Upper lobe of left lung (tissue), 6 donors: ENCODE results near the gene ZNF777. TPM values are rescaled to one million over a fixed set of nuclear protein-coding genes. Genes with fewer than 3 reads are reported as not detected.
"Not testable (repeated sequence)": the region's sequence is repeated elsewhere in the genome, so short reads cannot be mapped to it uniquely, and the experiment has no call there.

Experiments
- ATAC-seq, 2 donors: fragments of 200-7000 bp; cut with Tn5 transposase; one replicate each; pipeline ENCODE4 v1.9.1; 2022; ENCODE audit warnings: mild to moderate bottlenecking in 2 of 2, moderate library complexity in 2 of 2; ENCODE audit not compliant: low FRiP score in 2 of 2
- DNase-seq, 2 donors: peaks; one replicate each; pipeline ENCODE4 v3.0.0-alpha.2; 2019 to 2020
- H3K27ac ChIP-seq, 4 donors: fragments of 200-600 bp; sonication (generic); one replicate each; pipeline ENCODE4 v1.5.1; 2016 to 2019
- H3K27me3 ChIP-seq, 4 donors: fragments of 200-600 bp; sonication (generic); one replicate each; pipeline ENCODE4 v1.5.1; 2017 to 2019
- H3K36me3 ChIP-seq, 4 donors: fragments of 200-600 bp; sonication (generic); one replicate each; pipeline ENCODE4 v1.5.1; 2016 to 2019
- H3K4me1 ChIP-seq, 4 donors: fragments of 200-600 bp; sonication (generic); one replicate each; pipeline ENCODE4 v1.5.1; 2018 to 2019
- H3K4me3 ChIP-seq, 4 donors: fragments of 200-600 bp; sonication (generic); one replicate each; pipeline ENCODE4 v1.5.1; 2017 to 2019; ENCODE audit warnings: mild to moderate bottlenecking in 2 of 4, moderate library complexity in 1 of 4
- H3K9me3 ChIP-seq, 4 donors: fragments of 200-600 bp; sonication (generic); one replicate each; pipeline ENCODE4 v1.5.1; 2018 to 2019
- EP300 ChIP-seq, 4 donors: sonication (generic); formaldehyde crosslinking; IDR thresholded peaks; one replicate each; pipeline ENCODE4 v1.5.1; 2017; ENCODE audit warnings: antibody characterized with exemption in 4 of 4, control low read depth in 2 of 4
- POLR2A ChIP-seq, 4 donors: fragments of 450-650 bp; IDR thresholded peaks; one replicate each; pipeline ENCODE4 v1.5.1; 2016 to 2017; ENCODE audit warnings: antibody characterized with exemption in 4 of 4, mild to moderate bottlenecking in 2 of 4
- POLR2AphosphoS5 ChIP-seq, 2 donors: sonication (generic); formaldehyde crosslinking; IDR thresholded peaks; one replicate each; pipeline ENCODE4 v1.5.1; 2017; ENCODE audit warnings: antibody characterized with exemption in 2 of 2
- WGBS, 2 donors: methylation state at CpG; one replicate each; pipeline ENCODE4 v1.1.5; 2017 to 2018; 5-methylcytosine and 5-hydroxymethylcytosine counted together
- total RNA-seq, 6 donors: library from RNA; depleted of rRNA in 4 of 6; stranded (reverse); fragments of >200 nt in 4 of 6; gene quantifications; one replicate each; pipeline versions ENCODE4 v1.1.0 to v1.2.1, GENCODE V29; 2016 to 2021
- TF ChIP-seq, protein P1 (sequence below), 6 experiments: fragments of 450-650 bp in 4 of 6; fragments of 200-600 bp in 2 of 6; sonication (generic) in 2 of 6; IDR thresholded peaks; one replicate each; pipeline ENCODE4 v1.5.1; 2016 to 2019; ENCODE audit warnings: antibody characterized with exemption in 6 of 6
- donor health status: DM: no; HTN: no; CAD: no; lungs with moderate emphysema.
- donor health status: DM: no; HTN: yes; CAD: no; lungs with severe emphysema.

Gene ZNF777
- total RNA-seq, 6 donors from 2014 or later, result 9.3 to 16.0 (median 10.8) TPM

GRCh38 chr7:149420006-149420405 lies 40.9 kb downstream of the ZNF777 start:
- Histone ChIP-seq H3K9me3 (no peaks in the 10 kb centered on the region), H3K27ac (no peak overlapping the region), H3K36me3 (no peaks in the 10 kb centered on the region), H3K27me3 (no peaks in the 10 kb centered on the region), H3K4me3 (no peak overlapping the region), H3K4me1 (peaks cover 7 to 17% (median 12%) of the 10 kb centered on the region in 4 donors)
- ATAC-seq, result no peak
- TF ChIP-seq, protein P1, sequence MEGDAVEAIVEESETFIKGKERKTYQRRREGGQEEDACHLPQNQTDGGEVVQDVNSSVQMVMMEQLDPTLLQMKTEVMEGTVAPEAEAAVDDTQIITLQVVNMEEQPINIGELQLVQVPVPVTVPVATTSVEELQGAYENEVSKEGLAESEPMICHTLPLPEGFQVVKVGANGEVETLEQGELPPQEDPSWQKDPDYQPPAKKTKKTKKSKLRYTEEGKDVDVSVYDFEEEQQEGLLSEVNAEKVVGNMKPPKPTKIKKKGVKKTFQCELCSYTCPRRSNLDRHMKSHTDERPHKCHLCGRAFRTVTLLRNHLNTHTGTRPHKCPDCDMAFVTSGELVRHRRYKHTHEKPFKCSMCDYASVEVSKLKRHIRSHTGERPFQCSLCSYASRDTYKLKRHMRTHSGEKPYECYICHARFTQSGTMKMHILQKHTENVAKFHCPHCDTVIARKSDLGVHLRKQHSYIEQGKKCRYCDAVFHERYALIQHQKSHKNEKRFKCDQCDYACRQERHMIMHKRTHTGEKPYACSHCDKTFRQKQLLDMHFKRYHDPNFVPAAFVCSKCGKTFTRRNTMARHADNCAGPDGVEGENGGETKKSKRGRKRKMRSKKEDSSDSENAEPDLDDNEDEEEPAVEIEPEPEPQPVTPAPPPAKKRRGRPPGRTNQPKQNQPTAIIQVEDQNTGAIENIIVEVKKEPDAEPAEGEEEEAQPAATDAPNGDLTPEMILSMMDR (IDR thresholded peaks at IDR 0.05), result no peak
- TF ChIP-seq POLR2A (IDR thresholded peaks at IDR 0.05) (no peak), EP300 (IDR thresholded peaks at IDR 0.05) (no peak), POLR2AphosphoS5 (IDR thresholded peaks at IDR 0.05) (no peak)
- WGBS, 2 donors, result 91 to 95% methylated on average over 3 of the region's 3 CpGs
- no peak for DNase-seq

DNA sequence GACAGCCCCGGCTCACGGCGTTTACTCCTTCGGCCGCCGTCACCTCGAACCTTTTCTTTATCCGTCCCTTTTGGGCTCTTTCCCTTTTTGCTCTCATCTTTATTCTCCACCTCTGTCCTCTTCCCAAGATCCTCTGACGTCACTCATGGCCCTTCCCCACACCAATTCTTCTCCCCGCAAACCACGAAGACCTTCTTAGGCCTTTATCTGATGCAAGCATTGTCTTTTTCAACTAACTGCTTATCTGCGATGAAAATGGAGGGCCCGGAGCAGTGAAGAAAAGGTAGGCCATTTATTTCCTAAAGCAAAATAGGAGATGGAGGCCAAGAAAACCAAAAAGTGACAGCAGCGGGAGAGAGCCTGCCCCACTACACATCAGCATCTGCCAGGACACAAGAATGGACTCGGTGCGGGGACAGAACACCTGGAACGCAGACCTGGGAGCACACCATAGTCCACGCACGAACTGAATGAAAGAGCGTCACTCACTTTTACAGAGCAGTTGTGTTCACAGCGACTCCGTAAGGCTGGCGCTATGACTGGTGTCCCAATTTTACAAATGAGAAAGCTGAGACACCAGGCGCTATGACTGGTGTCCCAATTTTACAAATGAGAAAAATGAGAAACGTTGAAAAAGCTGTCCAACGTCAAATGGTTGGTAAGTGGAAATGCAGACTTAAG lies 45.3 kb downstream of the ZNF777 start:
- peak overlapping the region in 3 of 4 donors; percentile 22 to 26 (median 24) for H3K4me3 ChIP-seq
- H3K9me3 ChIP-seq, result no peaks in the 10 kb centered on the region
- no peaks in the 10 kb centered on the region for H3K27me3 ChIP-seq
- H3K36me3 ChIP-seq, result no peaks in the 10 kb centered on the region
- WGBS, 2 donors, result 55 to 58% methylated on average over 26 of the region's 26 CpGs
- ATAC-seq (peak in 1 of 2 donors; percentile 20), DNase-seq (no peak)
- no peak overlapping the region for H3K27ac ChIP-seq
- no peaks in the 10 kb centered on the region for H3K4me1 ChIP-seq
- TF ChIP-seq POLR2AphosphoS5 (IDR thresholded peaks at IDR 0.05), result no peak
- no peak for TF ChIP-seq POLR2A (IDR thresholded peaks at IDR 0.05)
- TF ChIP-seq, protein P1 (IDR thresholded peaks at IDR 0.05), result no peak

DNA sequence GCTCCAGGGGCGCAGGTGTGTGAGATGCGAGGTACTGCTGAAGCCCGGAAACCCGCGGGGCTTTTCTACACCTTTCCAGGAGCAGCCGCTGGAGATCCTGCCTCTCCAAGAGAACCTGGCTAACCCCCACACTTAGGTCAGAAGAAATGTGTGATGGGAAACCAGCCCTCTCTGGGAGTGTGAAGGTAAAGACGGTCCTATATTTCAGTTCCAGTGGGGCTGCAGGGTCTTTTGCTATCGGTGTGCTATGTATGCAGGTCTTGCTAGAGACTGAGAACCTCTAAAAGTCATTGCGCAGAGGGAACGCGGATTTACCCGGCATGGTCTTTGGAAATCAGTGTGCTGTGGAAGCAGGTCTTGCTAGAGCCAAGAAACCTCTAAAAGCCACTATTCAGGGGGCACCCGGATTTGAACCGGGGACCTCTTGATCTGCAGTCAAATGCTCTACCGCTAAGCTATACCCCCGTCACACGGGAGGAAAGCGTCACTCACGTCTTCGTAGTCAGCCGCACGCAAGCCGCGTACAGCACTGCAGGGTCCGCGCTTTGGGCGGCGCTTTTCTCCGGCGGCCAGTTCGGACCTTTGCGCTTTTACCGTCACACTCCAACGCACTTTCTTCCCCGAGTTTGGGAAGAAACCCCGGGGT lies 46.0 kb downstream of the ZNF777 start:
- ATAC-seq (peak in 1 of 2 donors; percentile 80), DNase-seq (peak; percentile 49 to 75)
- WGBS, 2 donors, result 12 to 14% methylated on average over 35 to 36 of the region's 36 CpGs
- Histone ChIP-seq H3K36me3 (no peaks in the 10 kb centered on the region), H3K9me3 (no peaks in the 10 kb centered on the region), H3K27ac (no peak overlapping the region), H3K27me3 (no peaks in the 10 kb centered on the region), H3K4me3 (peak overlapping the region in 3 of 4 donors; percentile 22 to 26 (median 24)), H3K4me1 (no peaks in the 10 kb centered on the region)
- TF ChIP-seq EP300 (IDR thresholded peaks at IDR 0.05), result no peak
- TF ChIP-seq POLR2A (IDR thresholded peaks at IDR 0.05), result no peak
- TF ChIP-seq POLR2AphosphoS5 (IDR thresholded peaks at IDR 0.05), result no peak
- TF ChIP-seq, protein P1 (IDR thresholded peaks at IDR 0.05), result no peak

DNA sequence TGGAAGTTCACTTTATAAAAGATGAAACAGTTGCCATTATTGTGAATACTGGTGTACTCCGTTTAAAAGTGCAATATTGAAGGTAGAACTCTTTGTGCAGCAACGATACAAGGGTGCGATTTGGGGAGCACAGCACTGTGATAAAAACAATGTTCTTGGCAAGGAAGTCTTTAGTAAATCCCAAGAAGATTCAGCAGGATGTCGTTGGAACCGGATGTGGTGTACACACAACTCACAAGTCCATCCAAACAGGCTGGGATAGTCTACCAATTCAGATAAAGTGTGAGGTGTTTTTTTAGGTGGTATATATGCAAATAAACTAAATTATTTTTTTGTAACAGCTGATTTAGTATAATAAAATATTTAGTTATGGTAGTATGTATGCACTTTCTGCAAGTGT lies 46.7 kb downstream of the ZNF777 start:
- TF ChIP-seq POLR2AphosphoS5 (IDR thresholded peaks at IDR 0.05) (no peak), POLR2A (IDR thresholded peaks at IDR 0.05) (no peak), EP300 (IDR thresholded peaks at IDR 0.05) (no peak)
- TF ChIP-seq, protein P1 (IDR thresholded peaks at IDR 0.05), result no peak
- H3K9me3 ChIP-seq, result no peaks in the 10 kb centered on the region
- WGBS, 2 donors, result 43 to 54% methylated on average over 5 of the region's 5 CpGs
- ATAC-seq (no peak), DNase-seq (no peak)
- H3K4me1 ChIP-seq, result no peaks in the 10 kb centered on the region
- no peak overlapping the region for H3K27ac ChIP-seq
- no peak overlapping the region for H3K4me3 ChIP-seq
- H3K27me3 ChIP-seq, result no peaks in the 10 kb centered on the region
- H3K36me3 ChIP-seq, result no peaks in the 10 kb centered on the region

- not testable (repeated sequence) for H3K9me3 ChIP-seq, H3K4me3 ChIP-seq, ATAC-seq, H3K27me3 ChIP-seq, H3K27ac ChIP-seq, DNase-seq, H3K4me1 ChIP-seq, H3K36me3 ChIP-seq
- 84 to 95% methylated on average over 3 of the region's 3 CpGs for WGBS, 2 donors
Observed at GRCh38 chr7:149413083-149413482, 47.8 kb downstream of the ZNF777 start.
